GM12891 (cell line): ENCODE results near the gene COTL1.

Experiments
- PAX5 ChIP-seq: IDR thresholded peaks from 2 replicates; pipeline ENCODE4 v1.6.1; 2011; ENCODE audit warnings: low read length, moderate library complexity, mild to moderate bottlenecking; ENCODE audit not compliant: insufficient read depth, severe bottlenecking
- POLR2A ChIP-seq: IDR thresholded peaks from 2 replicates; pipeline ENCODE4 v1.6.1; 2011; ENCODE audit warnings: low read depth, low read length, control low read depth
- SPI1 ChIP-seq: IDR thresholded peaks from 2 replicates; pipeline ENCODE4 v1.6.1; 2011; ENCODE audit warnings: low read depth, low read length, control low read depth
- TAF1 ChIP-seq: IDR thresholded peaks from 2 replicates; pipeline ENCODE4 v1.6.1; 2011; ENCODE audit warnings: low read depth, low read length, control low read depth

- no peak for TF ChIP-seq POLR2A
- no peak for TF ChIP-seq SPI1
- TF ChIP-seq TAF1 = no peak
- no peak for TF ChIP-seq PAX5
Measured at GRCh38 chr16:84538222-84538840, 79.5 kb downstream of the COTL1 start.
